CD14-positive monocyte (primary cell): Measurements from ENCODE around the gene SLC18A3. TPM values are rescaled to one million over a fixed set of nuclear protein-coding genes. Genes with fewer than 3 reads are reported as not detected.

Experiments
- DNase-seq, 3 donors: peaks; one replicate each; pipeline ENCODE4 v3.0.0-alpha.2; 2011 to 2022
- H2AFZ ChIP-seq: 2 replicates; pipeline ENCODE4 v1.6.0; 2012; ENCODE audit warnings: mild to moderate bottlenecking, low read depth, low read length, inconsistent platforms; ENCODE audit not compliant: insufficient read depth, poor library complexity, severe bottlenecking
- H3K27ac ChIP-seq, 2 donors: 1 replicate in 1 of 2; 2 replicates in 1 of 2; pipeline ENCODE4 v1.5.1; 2012 to 2013; ENCODE audit warnings: low read length in 2 of 2, control low read depth in 1 of 2, inconsistent platforms in 1 of 2, low read depth in 1 of 2, mild to moderate bottlenecking in 1 of 2
- H3K27me3 ChIP-seq, 2 donors: one replicate each; pipeline versions ENCODE4 v1.6.0 to v1.6.1; 2011 to 2013; ENCODE audit warnings: low read length in 2 of 2; ENCODE audit not compliant: control insufficient read depth in 2 of 2, insufficient read depth in 2 of 2
- H3K36me3 ChIP-seq, 2 donors: replicated peaks in 1 of 2; 1 replicate in 1 of 2; 2 replicates in 1 of 2; pipeline versions ENCODE4 v1.5.1 to v1.6.1; 2012 to 2013; ENCODE audit warnings: low read length in 2 of 2, control low read depth in 1 of 2, inconsistent platforms in 1 of 2, mild to moderate bottlenecking in 1 of 2; ENCODE audit not compliant: insufficient read depth in 2 of 2, control insufficient read depth in 1 of 2
- H3K4me1 ChIP-seq, 2 donors: 1 replicate in 1 of 2; 2 replicates in 1 of 2; pipeline versions ENCODE4 v1.5.1 to v1.6.1; 2012 to 2013; ENCODE audit warnings: low read length in 2 of 2, control low read depth in 1 of 2, inconsistent platforms in 1 of 2, mild to moderate bottlenecking in 1 of 2, moderate library complexity in 1 of 2; ENCODE audit not compliant: insufficient read depth in 2 of 2, control insufficient read depth in 1 of 2
- H3K4me2 ChIP-seq: replicated peaks from 2 replicates; pipeline ENCODE3; 2012; ENCODE audit warnings: low read length, moderate library complexity, mild to moderate bottlenecking; ENCODE audit not compliant: poor library complexity, severe bottlenecking; ENCODE audit errors: extremely low read depth
- H3K4me3 ChIP-seq, 3 experiments: fragments of 200-600 bp in 1 of 3; sonication (generic) in 1 of 3; replicated peaks in 1 of 3; 1 replicate in 2 of 3; 2 replicates in 1 of 3; pipeline ENCODE4 v1.5.1; 2011 to 2013; ENCODE audit warnings: low read length in 3 of 3, mild to moderate bottlenecking in 3 of 3, control low read depth in 2 of 3, low read depth in 2 of 3, inconsistent platforms in 1 of 3, moderate library complexity in 1 of 3
- H3K79me2 ChIP-seq: 2 replicates; pipeline ENCODE4 v1.6.0; 2012; ENCODE audit warnings: mild to moderate bottlenecking, control low read depth, inconsistent platforms, low read length, moderate library complexity; ENCODE audit not compliant: insufficient read depth
- H3K9ac ChIP-seq: 2 replicates; pipeline ENCODE4 v1.6.0; 2017; ENCODE audit warnings: low read length, mild to moderate bottlenecking; ENCODE audit not compliant: insufficient read depth, poor library complexity, severe bottlenecking
- H3K9me3 ChIP-seq, 2 donors: replicated peaks in 1 of 2; 1 replicate in 1 of 2; 2 replicates in 1 of 2; pipeline versions ENCODE4 v1.5.1 to v1.6.1; 2012 to 2013; ENCODE audit warnings: low read length in 2 of 2, control low read depth in 1 of 2; ENCODE audit not compliant: control insufficient read depth in 1 of 2, insufficient read depth in 1 of 2
- H4K20me1 ChIP-seq: 2 replicates; pipeline ENCODE4 v1.6.0; 2012; ENCODE audit warnings: mild to moderate bottlenecking, low read length, control low read depth, moderate library complexity; ENCODE audit not compliant: insufficient read depth
- H3K27ac Mint-ChIP-seq, 7 donors: one replicate each; pipeline ENCODE4 v1.8.0; 2020; ENCODE audit warnings: mild to moderate bottlenecking in 7 of 7, mixed read lengths in 7 of 7, moderate library complexity in 6 of 7, inconsistent platforms in 2 of 7
- H3K27me3 Mint-ChIP-seq, 3 donors: one replicate each; pipeline ENCODE4 v1.8.0; 2021 to 2022; ENCODE audit warnings: low read depth in 3 of 3, mild to moderate bottlenecking in 3 of 3, mixed read lengths in 3 of 3, moderate library complexity in 3 of 3, inconsistent platforms in 1 of 3
- H3K36me3 Mint-ChIP-seq, 2 donors: one replicate each; pipeline ENCODE4 v1.8.0; 2020; ENCODE audit warnings: mixed read lengths in 2 of 2, inconsistent platforms in 1 of 2, mild to moderate bottlenecking in 1 of 2
- H3K4me1 Mint-ChIP-seq: one replicate; pipeline ENCODE4 v1.8.0; 2020; ENCODE audit warnings: mild to moderate bottlenecking, mixed read lengths
- H3K4me3 Mint-ChIP-seq, 2 donors: one replicate each; pipeline ENCODE4 v1.8.0; 2020; ENCODE audit warnings: mild to moderate bottlenecking in 2 of 2, mixed read lengths in 2 of 2, moderate library complexity in 1 of 2
- H3K9me3 Mint-ChIP-seq, 7 donors: one replicate each; pipeline ENCODE4 v1.8.0; 2020 to 2022; ENCODE audit warnings: mixed read lengths in 7 of 7, mild to moderate bottlenecking in 6 of 7, moderate library complexity in 6 of 7, inconsistent platforms in 2 of 7
- WGBS: methylation state at CpG from one replicate; pipeline ENCODE4 v1.1.5; 2013; ENCODE audit warnings: missing lambda C conversion rate; ENCODE audit not compliant: insufficient coverage; 5-methylcytosine and 5-hydroxymethylcytosine counted together
- intact Hi-C, 2 donors: fragments of 100-400 bp; cut with micrococcal nuclease; formaldehyde crosslinking; loops; one replicate each; pipeline versions ENCODE4 v1.15.0 to v1.15.1; 2023
- polyA plus RNA-seq, 3 donors: library from polyadenylated mRNA; depleted of rRNA in 1 of 3; unstranded in 2 of 3; stranded (reverse) in 1 of 3; fragments of 300-500 nt in 2 of 3; fragments of >200 nt in 1 of 3; fragmentation: Illumina TruSeq in 2 of 3; gene quantifications; 1 replicate in 2 of 3; 2 replicates in 1 of 3; pipeline ENCODE4 v1.2.3, GENCODE V29; 2012 to 2021
- TF ChIP-seq, protein P1 (sequence below): fragments of 200-600 bp; IDR thresholded peaks from one replicate; pipeline ENCODE4 v1.8.0; 2022; ENCODE audit warnings: antibody characterized with exemption, mild to moderate bottlenecking

SLC18A3 gene
- polyA plus RNA-seq, 3 donors, result not detected

DNA sequence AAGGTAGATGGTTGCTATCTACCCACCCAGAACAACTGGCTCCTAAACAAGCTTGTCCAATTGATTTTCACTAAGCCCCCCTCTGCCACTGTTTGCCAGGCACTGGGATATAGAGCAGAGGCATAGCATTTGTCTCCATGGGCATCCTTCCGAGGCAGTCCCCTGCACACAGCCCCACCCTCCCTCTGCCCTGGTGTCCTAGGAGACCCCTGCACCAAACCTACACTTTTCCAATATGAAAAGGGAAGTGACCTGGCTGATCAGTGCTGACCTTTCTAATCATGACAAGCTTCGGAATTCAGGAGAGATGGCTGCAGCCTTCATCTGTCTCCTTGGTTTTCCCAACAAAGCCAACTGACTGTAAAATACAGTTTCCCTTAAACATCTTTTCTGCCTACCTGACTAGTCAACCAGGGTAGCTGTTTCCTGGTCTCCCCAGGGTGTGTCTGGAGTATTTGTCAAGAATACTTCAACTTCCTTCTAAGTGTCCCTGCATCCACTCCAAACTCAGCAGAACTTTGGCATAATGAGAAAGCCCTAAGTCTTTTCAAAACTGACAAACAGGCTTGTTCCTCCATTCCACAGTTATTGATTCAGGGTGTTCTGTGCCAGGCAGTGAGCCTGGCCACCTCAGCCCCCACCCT, 7.6 kb upstream of the SLC18A3 start:
- H3K4me2 ChIP-seq, result no peak overlapping the region
- no peak overlapping the region for H3K4me3 Mint-ChIP-seq
- intact Hi-C loops, result no loop called here
- no peaks in the 10 kb centered on the region for H4K20me1 ChIP-seq
- no peaks in the 10 kb centered on the region for H3K36me3 Mint-ChIP-seq
- H2AFZ ChIP-seq, result no peak overlapping the region
- no peaks in the 10 kb centered on the region for H3K79me2 ChIP-seq
- H3K27me3 ChIP-seq, result peaks cover 2 to 6% of the 10 kb centered on the region in 2 donors
- H3K4me1 ChIP-seq, result no peaks in the 10 kb centered on the region
- H3K27me3 Mint-ChIP-seq, result peaks cover 13 to 24% (median 23%) of the 10 kb centered on the region in 3 donors
- H3K27ac ChIP-seq, result no peak overlapping the region
- H3K9ac ChIP-seq, result no peak overlapping the region
- H3K9me3 Mint-ChIP-seq, result peaks cover 0 to 4% (median 0%) of the 10 kb centered on the region in 7 donors
- WGBS, result 57% methylated on average over 1 of the region's 2 CpGs
- H3K4me3 ChIP-seq, result no peak overlapping the region
- no peak for DNase-seq
- no peaks in the 10 kb centered on the region for H3K36me3 ChIP-seq
- no peaks in the 10 kb centered on the region for H3K9me3 ChIP-seq
- H3K4me1 Mint-ChIP-seq, result peaks cover 2% of the 10 kb centered on the region
- TF ChIP-seq, protein P1, sequence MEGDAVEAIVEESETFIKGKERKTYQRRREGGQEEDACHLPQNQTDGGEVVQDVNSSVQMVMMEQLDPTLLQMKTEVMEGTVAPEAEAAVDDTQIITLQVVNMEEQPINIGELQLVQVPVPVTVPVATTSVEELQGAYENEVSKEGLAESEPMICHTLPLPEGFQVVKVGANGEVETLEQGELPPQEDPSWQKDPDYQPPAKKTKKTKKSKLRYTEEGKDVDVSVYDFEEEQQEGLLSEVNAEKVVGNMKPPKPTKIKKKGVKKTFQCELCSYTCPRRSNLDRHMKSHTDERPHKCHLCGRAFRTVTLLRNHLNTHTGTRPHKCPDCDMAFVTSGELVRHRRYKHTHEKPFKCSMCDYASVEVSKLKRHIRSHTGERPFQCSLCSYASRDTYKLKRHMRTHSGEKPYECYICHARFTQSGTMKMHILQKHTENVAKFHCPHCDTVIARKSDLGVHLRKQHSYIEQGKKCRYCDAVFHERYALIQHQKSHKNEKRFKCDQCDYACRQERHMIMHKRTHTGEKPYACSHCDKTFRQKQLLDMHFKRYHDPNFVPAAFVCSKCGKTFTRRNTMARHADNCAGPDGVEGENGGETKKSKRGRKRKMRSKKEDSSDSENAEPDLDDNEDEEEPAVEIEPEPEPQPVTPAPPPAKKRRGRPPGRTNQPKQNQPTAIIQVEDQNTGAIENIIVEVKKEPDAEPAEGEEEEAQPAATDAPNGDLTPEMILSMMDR, result no peak
- no peak overlapping the region for H3K27ac Mint-ChIP-seq

DNA sequence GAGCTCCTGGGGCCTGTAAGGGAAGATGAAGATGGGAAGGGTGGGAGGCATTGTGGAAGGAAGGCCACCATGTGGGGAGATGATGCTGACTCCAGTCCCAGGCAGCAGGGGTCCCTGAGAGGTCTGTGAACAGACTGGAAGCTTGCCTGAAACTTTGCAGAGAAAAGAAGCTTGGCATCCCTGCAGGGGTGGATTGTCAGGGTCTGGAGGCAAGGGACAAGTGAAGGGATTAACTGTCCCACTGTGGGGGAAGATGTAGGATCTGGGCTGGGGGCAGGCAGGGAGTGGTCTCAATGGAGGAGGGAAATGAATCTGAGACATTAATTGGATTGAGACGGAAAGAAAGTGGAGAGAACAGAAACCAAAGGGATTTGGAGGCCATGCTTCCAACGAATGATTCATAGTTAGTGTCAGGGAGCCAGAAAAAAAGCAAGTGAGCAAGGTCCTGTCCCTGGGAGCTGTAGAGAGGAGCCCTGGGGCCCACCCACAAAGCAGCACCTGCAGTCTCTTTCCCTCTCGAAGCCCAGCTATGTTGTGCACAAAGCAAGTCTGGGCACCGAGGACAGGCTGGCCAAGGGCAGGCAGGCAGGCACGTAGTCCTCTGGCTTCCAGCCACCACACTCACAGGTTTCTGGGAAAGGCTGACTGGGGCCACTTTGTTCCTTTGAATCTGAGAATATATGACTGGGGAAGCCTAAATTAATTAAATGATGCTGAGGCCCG, 4.7 kb upstream of the SLC18A3 start:
- peaks cover 14 to 29% of the 10 kb centered on the region in 2 donors for H3K27me3 ChIP-seq
- peaks cover 0 to 13% (median 0%) of the 10 kb centered on the region in 7 donors for H3K9me3 Mint-ChIP-seq

More for the DNA sequence above, 4.7 kb upstream of the SLC18A3 start:
- Histone ChIP-seq H3K4me1 (no peaks in the 10 kb centered on the region), H4K20me1 (no peaks in the 10 kb centered on the region), H3K9ac (no peak overlapping the region), H3K9me3 (peaks cover 0 to 4% of the 10 kb centered on the region in 2 donors), H3K4me3 (no peak overlapping the region), H2AFZ (no peak overlapping the region), H3K27ac (no peak overlapping the region), H3K79me2 (no peaks in the 10 kb centered on the region), H3K36me3 (no peaks in the 10 kb centered on the region), H3K4me2 (no peak overlapping the region)
- 71% methylated on average over 2 of the region's 6 CpGs for whole genome bisulfite sequencing
- TF ChIP-seq, protein P1, result no peak
- Mint-ChIP-seq H3K27ac (no peak overlapping the region), H3K27me3 (peaks cover 35 to 46% (median 44%) of the 10 kb centered on the region in 3 donors), H3K4me3 (no peak overlapping the region), H3K36me3 (no peaks in the 10 kb centered on the region), H3K4me1 (peaks cover 2% of the 10 kb centered on the region)
- no peak for DNase-seq
- intact Hi-C loops, result no loop called here
